HCT116 (cell line): Measurements from ENCODE around the gene KCNK15.

Experiments used
- JUND ChIP-seq: IDR thresholded peaks from 2 replicates; pipeline ENCODE4 v1.6.1; 2012
- POLR2A ChIP-seq: IDR thresholded peaks from 2 replicates; pipeline ENCODE4 v1.7.0; 2011; ENCODE audit warnings: borderline replicate concordance; ENCODE audit not compliant: insufficient read depth, insufficient read length; ENCODE audit errors: extremely low read depth

- TF ChIP-seq JUND (no peak), POLR2A (no peak)
Observed at GRCh38 chr20:44706301-44707017, 39.2 kb upstream of the KCNK15 start.
